SK-N-SH (cell line): ENCODE results near the gene UBE2G1. TPM values are rescaled to one million over a fixed set of nuclear protein-coding genes. Genes with fewer than 3 reads are reported as not detected.
A peak's percentile ranks its signal among the peaks of the same experiment; 100 is the strongest.

ENCODE experiments used
- CTCF ChIA-PET: fragments of 300-600, 350-600 bp; formaldehyde crosslinking; extraction: SDS; loops from one replicate; lab custom pipeline; 2021; lab: Yijun Ruan, JAX
- POLR2A ChIA-PET: fragments of 350-600 bp; sonication (Branson Sonifier 250); formaldehyde crosslinking; extraction: SDS; loops from one replicate; lab custom pipeline; 2020; ENCODE audit warnings: antibody characterized with exemption, inconsistent platforms; lab: Yijun Ruan, JAX
- DNase-seq: peaks from one replicate; pipeline ENCODE4 v3.0.0; 2012
- H2AFZ ChIP-seq: fragments of 200-600 bp; sonication (generic); 2 replicates; pipeline ENCODE4 v1.8.1; 2016; ENCODE audit warnings: antibody characterized with exemption, mild to moderate bottlenecking, low read depth
- H3F3A ChIP-seq: fragments of 200-600 bp; sonication (generic); replicated peaks from 2 replicates; pipeline ENCODE3; 2016; ENCODE audit warnings: antibody characterized with exemption, mild to moderate bottlenecking; ENCODE audit not compliant: insufficient read depth
- H3K27ac ChIP-seq, 2 experiments: fragments of 200-500 bp in 1 of 2; fragments of 200-600 bp in 1 of 2; sonication (Bioruptor generic) in 1 of 2; sonication (generic), shearing (Covaris generic) in 1 of 2; 2 replicates each; pipeline versions ENCODE4 v1.5.1 to v1.6.1; 2014 to 2016; ENCODE audit warnings: low read depth in 2 of 2, inconsistent platforms in 1 of 2, low read length in 1 of 2, mild to moderate bottlenecking in 1 of 2, mixed read lengths in 1 of 2
- H3K27me3 ChIP-seq: fragments of 200-600 bp; sonication (generic), shearing (Covaris generic); 2 replicates; pipeline ENCODE4 v1.6.1; 2016; ENCODE audit warnings: mixed run types; ENCODE audit not compliant: insufficient read depth
- H3K36me3 ChIP-seq, 2 experiments: fragments of 200-500 bp in 1 of 2; fragments of 200-600 bp in 1 of 2; sonication (Bioruptor generic) in 1 of 2; sonication (generic) in 1 of 2; replicated peaks in 1 of 2; 2 replicates each; pipeline versions ENCODE3 to v1.5.1; 2014 to 2016; ENCODE audit warnings: low read length in 1 of 2, mild to moderate bottlenecking in 1 of 2; ENCODE audit not compliant: insufficient read depth in 2 of 2, control insufficient read depth in 1 of 2
- H3K4me1 ChIP-seq, 2 experiments: fragments of 200-500 bp in 1 of 2; fragments of 200-600 bp in 1 of 2; sonication (Bioruptor generic) in 1 of 2; sonication (generic), shearing (Covaris generic) in 1 of 2; 2 replicates each; pipeline versions ENCODE4 v1.5.1 to v1.6.1; 2014 to 2016; ENCODE audit warnings: low read depth in 1 of 2, low read length in 1 of 2, mixed run types in 1 of 2; ENCODE audit not compliant: insufficient read depth in 2 of 2, control insufficient read depth in 1 of 2
- H3K4me2 ChIP-seq: fragments of 200-600 bp; sonication (generic), shearing (Covaris generic); 2 replicates; pipeline ENCODE4 v1.6.1; 2017; ENCODE audit warnings: mixed run types
- H3K4me3 ChIP-seq, 2 experiments: fragments of 200-500 bp in 1 of 2; fragments of 200-600 bp in 1 of 2; sonication (Bioruptor generic) in 1 of 2; sonication (generic), shearing (Covaris generic) in 1 of 2; 2 replicates each; pipeline versions ENCODE4 v1.5.1 to v1.8.1; 2014 to 2016; ENCODE audit warnings: low read depth in 2 of 2, inconsistent platforms in 1 of 2, low read length in 1 of 2, mild to moderate bottlenecking in 1 of 2, mixed read lengths in 1 of 2, moderate library complexity in 1 of 2
- H3K79me2 ChIP-seq: fragments of 200-600 bp; sonication (generic); 2 replicates; pipeline ENCODE4 v1.8.1; 2017; ENCODE audit warnings: mild to moderate bottlenecking; ENCODE audit not compliant: insufficient read depth
- H3K9ac ChIP-seq: fragments of 200-600 bp; sonication (generic); 2 replicates; pipeline ENCODE4 v1.6.1; 2017; ENCODE audit warnings: mixed run types
- H3K9me2 ChIP-seq: fragments of 200-600 bp; sonication (generic); 2 replicates; pipeline ENCODE4 v1.6.1; 2017; ENCODE audit warnings: mixed run types
- H3K9me3 ChIP-seq: fragments of 200-600 bp; sonication (generic); 2 replicates; pipeline ENCODE4 v1.6.1; 2017; ENCODE audit warnings: mixed run types, mild to moderate bottlenecking, moderate library complexity
- H4K20me1 ChIP-seq: fragments of 200-600 bp; sonication (generic); 2 replicates; pipeline ENCODE4 v1.6.1; 2017; ENCODE audit warnings: mild to moderate bottlenecking, mixed run types; ENCODE audit not compliant: insufficient read depth
- EP300 ChIP-seq, 2 experiments: IDR thresholded peaks; 2 replicates each; pipeline versions ENCODE4 v1.4.0 to v1.6.1; 2012; ENCODE audit warnings: borderline replicate concordance in 1 of 2, low read depth in 1 of 2, low read length in 1 of 2
- GABPA ChIP-seq: IDR thresholded peaks from 2 replicates; pipeline ENCODE4 v1.4.0; 2012; ENCODE audit warnings: low read depth, mild to moderate bottlenecking
- MAX ChIP-seq: IDR thresholded peaks from 2 replicates; pipeline ENCODE4 v1.4.0; 2012; ENCODE audit warnings: low read depth
- MEF2A ChIP-seq: IDR thresholded peaks from 2 replicates; pipeline ENCODE4 v1.4.0; 2012; ENCODE audit warnings: low read depth, borderline replicate concordance
- TAF1 ChIP-seq: IDR thresholded peaks from 2 replicates; pipeline ENCODE4 v1.6.1; 2012; ENCODE audit warnings: low read depth, mild to moderate bottlenecking, low read length, moderate library complexity, borderline replicate concordance
- TCF12 ChIP-seq: IDR thresholded peaks from 2 replicates; pipeline ENCODE4 v1.4.0; 2012
- USF2 ChIP-seq: fragments of 150-350 bp; IDR thresholded peaks from 2 replicates; pipeline ENCODE4 v1.6.1; 2017; ENCODE audit warnings: antibody characterized with exemption, low read length, low read depth, borderline replicate concordance
- WGBS: methylation state at CpG from one replicate; pipeline ENCODE4 v1.1.6; 2017; ENCODE audit warnings: low lambda C conversion rate; 5-methylcytosine and 5-hydroxymethylcytosine counted together
- polyA plus RNA-seq, 3 experiments: library from polyadenylated mRNA; depleted of rRNA; stranded (reverse); fragments of >200 nt; gene quantifications; 2 replicates each; pipeline ENCODE4 v1.2.3, GENCODE V29; 2012

The UBE2G1 gene
- polyA plus RNA-seq, 1 of the 3 experiments (the other 2 are of a cell fraction), result 23.2 TPM

GRCh38 chr17:4324463-4324862 lies 42.0 kb downstream of the UBE2G1 start:
- WGBS, result 95% methylated on average over 7 of the region's 7 CpGs
- Histone ChIP-seq H3K79me2 (peaks cover 99% of the 10 kb centered on the region), H3K4me2 (no peak overlapping the region), H4K20me1 (peaks cover 83% of the 10 kb centered on the region), H3K9ac (no peak overlapping the region), H3K9me2 (no peaks in the 10 kb centered on the region), H3K9me3 (no peaks in the 10 kb centered on the region), H3K36me3 (peaks cover 0 to 17% of the 10 kb centered on the region in 2 experiments), H3K4me3 (no peak overlapping the region), H3K4me1 (no peaks in the 10 kb centered on the region; a peak in 1 of 4 replicates), H2AFZ (no peak overlapping the region), H3K27ac (no peak overlapping the region), H3F3A (peaks cover 13% of the 10 kb centered on the region), H3K27me3 (no peaks in the 10 kb centered on the region)
- CTCF ChIA-PET, result no interaction called here
- TF ChIP-seq MAX (no peak), USF2 (no peak)
- DNase-seq, result no peak
- POLR2A ChIA-PET, result no interaction called here

DNA sequence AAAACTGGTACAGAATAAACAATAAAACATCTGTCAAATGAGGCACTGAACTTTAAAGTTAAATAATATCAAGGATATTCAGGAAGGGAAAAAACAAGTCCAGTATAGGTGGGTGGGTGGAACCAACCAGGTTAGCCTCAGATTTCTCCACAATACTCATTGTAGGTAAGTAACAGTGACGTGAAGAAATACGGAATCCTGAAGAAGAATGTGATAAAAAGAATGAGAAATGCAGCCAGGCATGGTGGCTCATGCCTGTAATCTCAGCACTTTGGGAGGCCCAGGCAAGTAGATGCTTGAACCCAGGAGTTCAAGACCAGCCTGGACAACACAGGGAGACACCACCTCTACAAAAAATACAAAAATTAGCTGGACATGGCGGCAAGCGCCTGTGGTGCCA lies 47.3 kb downstream of the UBE2G1 start:
- peaks cover 0 to 12% of the 10 kb centered on the region in 2 experiments; a peak in 1 of 4 replicates for H3K4me1 ChIP-seq
- no peak overlapping the region for H2AFZ ChIP-seq
- no peak for TF ChIP-seq MAX
- TF ChIP-seq MEF2A, result no peak
- no peak for TF ChIP-seq GABPA
- no peak for TF ChIP-seq TAF1
- TF ChIP-seq EP300 (IDR thresholded peaks at IDR 0.05; ENCODE audit: borderline replicate concordance in 1 of 2, low read depth in 1 of 2, low read length in 1 of 2), result no peak
- CTCF ChIA-PET, result interaction anchor here (1.0 kb wide), 1 partner anchor 15 kb away, joined by 3 read pairs; no protein-coding TSS in a partner anchor
- H4K20me1 ChIP-seq, result peaks cover 60% of the 10 kb centered on the region
- DNase-seq, result no peak
- no peak overlapping the region for H3K4me3 ChIP-seq
- 94% methylated on average over 4 of the region's 4 CpGs for WGBS
- no peak overlapping the region for H3K27ac ChIP-seq
- no peak overlapping the region for H3K4me2 ChIP-seq
- H3K36me3 ChIP-seq, result no peaks in the 10 kb centered on the region
- no peak overlapping the region for H3K9ac ChIP-seq
- H3K27me3 ChIP-seq, result no peaks in the 10 kb centered on the region
- H3K9me2 ChIP-seq, result no peaks in the 10 kb centered on the region
- peaks cover 3% of the 10 kb centered on the region for H3F3A ChIP-seq
- POLR2A ChIA-PET, result no interaction called here
- H3K9me3 ChIP-seq, result no peaks in the 10 kb centered on the region
- peaks cover 99% of the 10 kb centered on the region for H3K79me2 ChIP-seq

DNA sequence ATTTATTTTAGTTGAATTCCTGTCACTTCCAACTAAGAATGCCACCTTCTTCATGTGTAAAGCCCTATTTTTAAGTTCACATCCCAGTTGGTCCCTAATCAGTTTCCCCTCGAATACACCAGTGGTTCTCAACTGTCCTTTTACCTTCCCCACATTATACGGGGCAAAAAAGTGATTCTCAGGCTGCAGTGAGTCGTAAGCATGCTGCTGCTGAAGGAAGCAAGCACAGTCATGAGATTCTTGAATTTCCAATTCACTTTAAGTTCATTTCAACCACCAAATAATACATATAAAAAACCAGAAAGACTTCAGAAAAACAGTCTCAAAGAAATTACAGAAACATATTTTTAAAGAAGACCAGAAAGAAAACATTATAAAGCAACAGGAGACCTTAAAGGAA lies 47.9 kb downstream of the UBE2G1 start:
- Histone ChIP-seq H3K36me3 (no peaks in the 10 kb centered on the region), H3K4me3 (no peak overlapping the region), H3K27me3 (no peaks in the 10 kb centered on the region), H3K4me1 (peaks cover 0 to 12% of the 10 kb centered on the region in 2 experiments; a peak in 2 of 4 replicates), H3K79me2 (peaks cover 99% of the 10 kb centered on the region), H2AFZ (no peak overlapping the region), H3K9ac (no peak overlapping the region), H3K9me2 (no peaks in the 10 kb centered on the region), H3K4me2 (no peak overlapping the region)
- ChIA-PET CTCF (no interaction called here), POLR2A (no interaction called here)
- TF ChIP-seq GABPA (no peak), TCF12 (no peak), MEF2A (no peak)
- TF ChIP-seq, all 33 proteins: peak for 0
- no peak for DNase-seq
- Histone ChIP-seq H4K20me1 (peaks cover 60% of the 10 kb centered on the region), H3F3A (peaks cover 5% of the 10 kb centered on the region), H3K9me3 (no peaks in the 10 kb centered on the region), H3K27ac (0 out of 4 replicates have a peak overlapping the region, but pooled peaks of 1 of the 2 experiments have one; percentile 5)
- WGBS, result 85% methylated on average over 3 of the region's 3 CpGs
